ENCODE measurements around the gene LPP.
"Not testable (repeated sequence)": the region's sequence is repeated elsewhere in the genome, so short reads cannot be mapped to it uniquely, and the experiment has no call there.

LPP gene

GRCh38 chr3:188154014-188154808, at the start of gene LPP:
Gene LPP (plus strand): TSS chr3:188154157. CDS start chr3:188406121, 251,964 bp downstream.
- peak within 1 kb of the TSS; percentile 68 for H3K4me3 ChIP-seq (ENCODE audit: low read depth, low read length)
- DNase-seq (ENCODE audit: low read depth): peak; percentile 34

GRCh38 chr3:188106006-188106405, 48.0 kb upstream of the LPP start:
- H3K4me3 ChIP-seq (ENCODE audit: low read depth, low read length): no peak overlapping the region
- DNase-seq (ENCODE audit: low read depth): no peak

- no peak for DNase-seq (ENCODE audit: low read depth)
- no peak overlapping the region for H3K4me3 ChIP-seq (ENCODE audit: low read depth, low read length)
Measured at GRCh38 chr3:188106454-188106853, 47.5 kb upstream of the LPP start.

GRCh38 chr3:188106887-188107830, 46.8 kb upstream of the LPP start:
- H3K4me3 ChIP-seq (ENCODE audit: low read depth, low read length): no peak overlapping the region
- DNase-seq (ENCODE audit: low read depth): no peak

- DNase-seq (ENCODE audit: low read depth): no peak
Measured at GRCh38 chr3:188108703-188109412, 45.1 kb upstream of the LPP start.

GRCh38 chr3:188111002-188111584, 42.9 kb upstream of the LPP start:
- DNase-seq (ENCODE audit: low read depth): no peak
- no peak overlapping the region for H3K4me3 ChIP-seq (ENCODE audit: low read depth, low read length)

More at GRCh38 chr3:188108703-188109412, 45.1 kb upstream of the LPP start:
- no peak overlapping the region for H3K4me3 ChIP-seq (ENCODE audit: low read depth, low read length)

GRCh38 chr3:188113756-188114155, 40.2 kb upstream of the LPP start:
- H3K4me3 ChIP-seq (ENCODE audit: low read depth, low read length): no peak overlapping the region
- DNase-seq (ENCODE audit: low read depth): no peak

- no peak for DNase-seq (ENCODE audit: low read depth)
Measured at GRCh38 chr3:188119846-188120245, 34.1 kb upstream of the LPP start.

GRCh38 chr3:188122571-188123169, 31.3 kb upstream of the LPP start:
- no peak overlapping the region for H3K4me3 ChIP-seq (ENCODE audit: low read depth, low read length)
- DNase-seq (ENCODE audit: low read depth): no peak

More at GRCh38 chr3:188119846-188120245, 34.1 kb upstream of the LPP start:
- no peak overlapping the region for H3K4me3 ChIP-seq (ENCODE audit: low read depth, low read length)

GRCh38 chr3:188123170-188123905, 30.6 kb upstream of the LPP start:
- H3K4me3 ChIP-seq (ENCODE audit: low read depth, low read length): no peak overlapping the region
- peak; percentile 65 for DNase-seq (ENCODE audit: low read depth)

GRCh38 chr3:188124184-188124583, 29.8 kb upstream of the LPP start:
- peak; percentile 47 for DNase-seq (ENCODE audit: low read depth)
- no peak overlapping the region for H3K4me3 ChIP-seq (ENCODE audit: low read depth, low read length)

- no peak overlapping the region for H3K4me3 ChIP-seq (ENCODE audit: low read depth, low read length)
- no peak for DNase-seq (ENCODE audit: low read depth)
Measured at GRCh38 chr3:188125076-188125475, 28.9 kb upstream of the LPP start.

GRCh38 chr3:188126276-188126675, 27.7 kb upstream of the LPP start:
- DNase-seq (ENCODE audit: low read depth): no peak
- no peak overlapping the region for H3K4me3 ChIP-seq (ENCODE audit: low read depth, low read length)

GRCh38 chr3:188126934-188127333, 27.0 kb upstream of the LPP start:
- DNase-seq (ENCODE audit: low read depth): no peak
- H3K4me3 ChIP-seq (ENCODE audit: low read depth, low read length): no peak overlapping the region

- no peak for DNase-seq (ENCODE audit: low read depth)
Measured at GRCh38 chr3:188128905-188129304, 25.1 kb upstream of the LPP start.

GRCh38 chr3:188131023-188131422, 22.9 kb upstream of the LPP start:
- DNase-seq (ENCODE audit: low read depth); H3K4me3 ChIP-seq (ENCODE audit: low read depth, low read length): not testable (repeated sequence)

More at GRCh38 chr3:188128905-188129304, 25.1 kb upstream of the LPP start:
- H3K4me3 ChIP-seq (ENCODE audit: low read depth, low read length): no peak overlapping the region

- no peak overlapping the region for H3K4me3 ChIP-seq (ENCODE audit: low read depth, low read length)
- DNase-seq (ENCODE audit: low read depth): peak; percentile 91
Measured at GRCh38 chr3:188133219-188133618, 20.7 kb upstream of the LPP start.

GRCh38 chr3:188133646-188134045, 20.3 kb upstream of the LPP start:
- DNase-seq (ENCODE audit: low read depth): peak; percentile 64
- H3K4me3 ChIP-seq (ENCODE audit: low read depth, low read length): no peak overlapping the region

All from skeletal muscle cell (primary cell).